ENCODE results near the gene CALD1. TPM values are rescaled to one million over a fixed set of nuclear protein-coding genes. Genes with fewer than 3 reads are reported as not detected.

The CALD1 gene
- total RNA-seq, 6 donors from 2014 or later, result 98.6 to 156 (median 124) TPM

DNA sequence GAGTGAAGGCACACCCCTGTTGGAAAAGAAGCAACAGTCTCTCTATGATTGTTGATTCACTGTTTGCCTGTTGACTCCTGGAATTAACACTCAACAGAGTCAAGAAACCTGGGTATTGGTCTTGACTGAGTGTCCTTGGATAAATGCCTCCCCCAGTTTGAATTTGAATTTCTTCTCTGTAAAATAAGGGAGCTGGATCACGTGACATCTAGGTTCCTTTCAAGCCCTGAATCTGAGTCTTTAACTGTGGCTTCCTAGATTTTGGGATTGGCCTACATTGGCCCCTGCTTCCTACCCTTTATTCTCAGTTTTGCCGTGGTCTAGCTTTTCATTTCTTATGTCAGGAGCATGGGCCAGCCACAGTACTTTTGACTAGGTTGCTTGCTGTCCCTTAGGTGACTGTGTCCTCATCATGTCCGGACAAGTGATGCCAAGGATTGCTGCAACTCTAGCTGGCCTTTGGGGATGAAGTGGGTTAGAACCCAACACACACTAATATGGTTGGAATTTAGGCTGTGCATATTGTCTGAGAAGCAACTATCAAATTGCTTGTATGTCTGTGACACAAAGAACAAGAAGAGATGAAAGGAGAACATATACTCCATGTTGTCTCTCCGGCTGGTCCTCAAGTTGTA lies 35.4 kb downstream of the CALD1 start:
- H3K27ac ChIP-seq, result peak overlapping the region in 2 of 4 donors; percentile 40 to 62
- ATAC-seq (ENCODE audit: low FRiP score in 2 of 2), result no peak
- H3K9me3 ChIP-seq, result no peaks in the 10 kb centered on the region
- H3K4me3 ChIP-seq, result no peak overlapping the region
- 78 to 93% methylated on average over 4 of the region's 4 CpGs for whole genome bisulfite sequencing, 2 donors
- H3K4me1 ChIP-seq, result peaks cover 0 to 29% (median 3%) of the 10 kb centered on the region in 4 donors
- H3K36me3 ChIP-seq, result no peaks in the 10 kb centered on the region
- TF ChIP-seq EP300 (IDR thresholded peaks at IDR 0.05) (no peak), POLR2AphosphoS5 (IDR thresholded peaks at IDR 0.05) (no peak), POLR2A (IDR thresholded peaks at IDR 0.05) (no peak)
- TF ChIP-seq, protein P1, sequence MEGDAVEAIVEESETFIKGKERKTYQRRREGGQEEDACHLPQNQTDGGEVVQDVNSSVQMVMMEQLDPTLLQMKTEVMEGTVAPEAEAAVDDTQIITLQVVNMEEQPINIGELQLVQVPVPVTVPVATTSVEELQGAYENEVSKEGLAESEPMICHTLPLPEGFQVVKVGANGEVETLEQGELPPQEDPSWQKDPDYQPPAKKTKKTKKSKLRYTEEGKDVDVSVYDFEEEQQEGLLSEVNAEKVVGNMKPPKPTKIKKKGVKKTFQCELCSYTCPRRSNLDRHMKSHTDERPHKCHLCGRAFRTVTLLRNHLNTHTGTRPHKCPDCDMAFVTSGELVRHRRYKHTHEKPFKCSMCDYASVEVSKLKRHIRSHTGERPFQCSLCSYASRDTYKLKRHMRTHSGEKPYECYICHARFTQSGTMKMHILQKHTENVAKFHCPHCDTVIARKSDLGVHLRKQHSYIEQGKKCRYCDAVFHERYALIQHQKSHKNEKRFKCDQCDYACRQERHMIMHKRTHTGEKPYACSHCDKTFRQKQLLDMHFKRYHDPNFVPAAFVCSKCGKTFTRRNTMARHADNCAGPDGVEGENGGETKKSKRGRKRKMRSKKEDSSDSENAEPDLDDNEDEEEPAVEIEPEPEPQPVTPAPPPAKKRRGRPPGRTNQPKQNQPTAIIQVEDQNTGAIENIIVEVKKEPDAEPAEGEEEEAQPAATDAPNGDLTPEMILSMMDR (IDR thresholded peaks at IDR 0.05), result no peak
- no peak for DNase-seq
- no peaks in the 10 kb centered on the region for H3K27me3 ChIP-seq

DNA sequence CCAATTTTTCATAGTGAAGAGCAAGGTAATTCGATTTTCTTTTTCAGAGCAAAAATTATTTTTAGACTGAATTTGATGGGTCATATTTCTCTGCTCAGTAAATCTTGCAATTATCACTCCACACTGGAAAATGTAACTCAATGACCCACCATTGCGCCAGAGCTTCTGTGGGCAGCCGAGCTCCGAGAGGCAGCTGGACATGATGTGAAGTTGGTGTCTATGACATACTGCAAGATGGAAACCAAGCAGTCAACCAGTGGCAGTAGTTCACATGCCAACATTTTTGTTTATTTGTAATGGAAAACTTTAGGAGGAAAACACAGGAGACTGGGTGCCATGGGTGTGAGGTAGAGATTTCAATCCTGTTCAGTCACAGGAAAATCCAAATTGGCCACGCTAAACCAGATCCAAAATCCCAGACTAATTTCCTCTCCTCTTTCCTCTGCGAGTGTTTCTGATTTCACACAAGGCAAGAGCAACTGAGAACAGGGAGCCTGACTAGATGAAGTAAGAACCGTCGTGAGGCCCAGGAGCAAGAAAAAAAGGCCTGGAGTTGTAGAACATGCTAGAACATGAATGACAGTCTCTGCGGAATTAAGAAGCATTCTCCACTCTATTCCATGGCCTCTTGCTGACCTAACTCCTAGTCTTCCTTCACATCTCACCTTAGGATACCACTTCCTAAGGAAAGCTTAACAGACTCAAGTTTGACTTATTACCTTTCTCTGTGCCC lies 39.3 kb downstream of the CALD1 start:
- H3K36me3 ChIP-seq, result no peaks in the 10 kb centered on the region
- 89 to 90% methylated on average over 9 of the region's 9 CpGs for WGBS, 2 donors
- TF ChIP-seq, protein P1 (IDR thresholded peaks at IDR 0.05), result no peak
- TF ChIP-seq EP300 (IDR thresholded peaks at IDR 0.05) (no peak), POLR2AphosphoS5 (IDR thresholded peaks at IDR 0.05) (no peak), POLR2A (IDR thresholded peaks at IDR 0.05) (no peak)
- H3K4me1 ChIP-seq, result peaks cover 0 to 6% (median 0%) of the 10 kb centered on the region in 4 donors
- DNase-seq (no peak), ATAC-seq (ENCODE audit: low FRiP score in 2 of 2) (no peak)
- no peak overlapping the region for H3K4me3 ChIP-seq
- H3K27ac ChIP-seq, result no peak overlapping the region
- H3K9me3 ChIP-seq, result no peaks in the 10 kb centered on the region
- no peaks in the 10 kb centered on the region for H3K27me3 ChIP-seq

DNA sequence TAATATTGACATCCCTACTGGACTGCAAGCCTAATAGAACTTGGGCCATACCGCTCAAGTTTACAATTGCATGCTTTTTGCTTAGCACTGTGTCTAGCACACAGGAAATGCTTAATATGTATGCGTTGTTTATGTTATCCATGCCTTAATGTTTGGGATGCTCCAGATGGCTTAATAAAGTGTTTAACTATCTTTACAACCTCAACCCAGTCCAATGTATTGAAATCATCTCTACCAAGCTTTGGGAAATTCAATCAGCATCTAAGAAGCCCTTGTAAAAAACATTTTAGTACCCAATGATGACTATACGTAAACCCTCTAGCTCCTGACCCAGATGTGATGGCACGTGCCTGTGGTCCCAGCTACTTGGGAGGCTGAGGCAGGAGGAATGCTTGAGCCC lies 40.0 kb downstream of the CALD1 start:
- H3K9me3 ChIP-seq, result no peaks in the 10 kb centered on the region
- no peak overlapping the region for H3K27ac ChIP-seq
- no peak for DNase-seq
- no peak overlapping the region for H3K4me3 ChIP-seq
- TF ChIP-seq, protein P1 (IDR thresholded peaks at IDR 0.05), result no peak
- TF ChIP-seq POLR2A (IDR thresholded peaks at IDR 0.05) (no peak), POLR2AphosphoS5 (IDR thresholded peaks at IDR 0.05) (no peak), EP300 (IDR thresholded peaks at IDR 0.05) (no peak)
- H3K27me3 ChIP-seq, result no peaks in the 10 kb centered on the region
- H3K4me1 ChIP-seq, result peaks cover 0 to 3% (median 0%) of the 10 kb centered on the region in 4 donors
- H3K36me3 ChIP-seq, result no peaks in the 10 kb centered on the region
- 81 to 88% methylated on average over 4 of the region's 4 CpGs for WGBS, 2 donors
- ATAC-seq (ENCODE audit: low FRiP score in 2 of 2), result no peak

DNA sequence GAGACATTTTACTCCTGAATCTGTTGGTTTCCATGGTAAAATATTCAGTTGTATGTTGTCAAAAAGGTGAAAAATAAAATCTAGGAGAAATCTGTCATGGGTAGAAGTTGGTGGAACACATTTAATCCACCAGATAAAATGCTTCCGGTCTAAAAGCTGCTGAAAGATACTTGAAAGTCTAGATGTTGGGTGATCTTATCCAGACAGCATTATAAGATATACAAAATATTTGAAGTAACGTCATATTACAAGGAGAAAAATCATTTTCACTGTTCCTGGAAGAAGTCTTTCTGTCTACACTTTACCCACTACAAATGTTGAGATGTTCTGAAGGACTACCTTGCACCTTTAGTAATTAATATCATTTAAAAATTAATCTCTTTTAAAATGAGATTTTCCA lies 40.9 kb downstream of the CALD1 start:
- Histone ChIP-seq H3K27ac (no peak overlapping the region), H3K36me3 (no peaks in the 10 kb centered on the region)
- 83 to 86% methylated on average over 2 of the region's 2 CpGs for WGBS, 2 donors

More for the DNA sequence above, 40.9 kb downstream of the CALD1 start:
- no peaks in the 10 kb centered on the region for H3K27me3 ChIP-seq
- no peak for TF ChIP-seq POLR2AphosphoS5 (IDR thresholded peaks at IDR 0.05)
- TF ChIP-seq POLR2A (IDR thresholded peaks at IDR 0.05), result no peak
- TF ChIP-seq, protein P1 (IDR thresholded peaks at IDR 0.05), result no peak
- TF ChIP-seq EP300 (IDR thresholded peaks at IDR 0.05), result no peak
- no peaks in the 10 kb centered on the region for H3K4me1 ChIP-seq
- no peaks in the 10 kb centered on the region for H3K9me3 ChIP-seq
- no peak for DNase-seq
- H3K4me3 ChIP-seq, result no peak overlapping the region
- no peak for ATAC-seq (ENCODE audit: low FRiP score in 2 of 2)

All from upper lobe of left lung (tissue), 6 donors.